ENCODE measurements around the gene INSYN2B.

- TF ChIP-seq CTCF (IDR thresholded peaks at IDR 0.05 in 8 of 11, conservative IDR thresholded peaks at IDR 0.05 in 3 of 11) (no peak), POLR2A (IDR thresholded peaks at IDR 0.05) (no peak)
Measured at GRCh38 chr5:169910393-169910792, 69.9 kb downstream of the INSYN2B start.

Measured in spleen (tissue), 7 donors.